SK-N-SH treated with all-trans-retinoic acid at 6 μM for 48 hours (cell line): ENCODE data around the gene SURF4.

Experiments
- ARNTL ChIP-seq: fragments of 450-650 bp; formaldehyde crosslinking; IDR thresholded peaks from 2 replicates; pipeline ENCODE4 v1.5.0; 2020; ENCODE audit warnings: low read depth, mild to moderate bottlenecking, moderate library complexity, borderline replicate concordance
- CSDC2 ChIP-seq: fragments of 250-450 bp; sonication (Bioruptor Pico); IDR thresholded peaks from 2 replicates; pipeline ENCODE4 v1.5.0; 2020; ENCODE audit warnings: mild to moderate bottlenecking, moderate library complexity
- OSR1 ChIP-seq: fragments of 250-450 bp; sonication (Bioruptor Pico); IDR thresholded peaks from 2 replicates; pipeline ENCODE4 v1.8.0; 2022; ENCODE audit warnings: moderate library complexity, mild to moderate bottlenecking, inconsistent platforms
- PATZ1 ChIP-seq: fragments of 250-450 bp; sonication (Bioruptor Pico); IDR thresholded peaks from 2 replicates; pipeline ENCODE4 v1.8.0; 2020; ENCODE audit warnings: mild to moderate bottlenecking, moderate library complexity, borderline replicate concordance
- PPARA ChIP-seq: fragments of 250-450 bp; sonication (Bioruptor Pico); IDR thresholded peaks from 2 replicates; pipeline ENCODE4 v1.5.0; 2020; ENCODE audit warnings: mild to moderate bottlenecking, borderline replicate concordance
- SNAI2 ChIP-seq: fragments of 250-450 bp; sonication (Bioruptor Pico); IDR thresholded peaks from 2 replicates; pipeline ENCODE4 v1.5.0; 2020; ENCODE audit warnings: mild to moderate bottlenecking, moderate library complexity
- TCF4 ChIP-seq: fragments of 250-450 bp; sonication (Bioruptor Pico); IDR thresholded peaks from 2 replicates; pipeline ENCODE4 v1.8.0; 2021; ENCODE audit warnings: mild to moderate bottlenecking, moderate library complexity, borderline replicate concordance
- TOX ChIP-seq: fragments of 250-450 bp; sonication (Bioruptor Pico); IDR thresholded peaks from 2 replicates; pipeline ENCODE4 v1.8.0; 2021; ENCODE audit warnings: mild to moderate bottlenecking, moderate library complexity, borderline replicate concordance
- ZFP3 ChIP-seq: fragments of 250-450 bp; sonication (Bioruptor Pico); IDR thresholded peaks from 2 replicates; pipeline ENCODE4 v1.5.0; 2020; ENCODE audit warnings: mild to moderate bottlenecking, moderate library complexity
- ZFP30 ChIP-seq: fragments of 450-650 bp; formaldehyde crosslinking; IDR thresholded peaks from 2 replicates; pipeline ENCODE4 v1.5.0; 2022; ENCODE audit warnings: mild to moderate bottlenecking, moderate library complexity
- ZNF565 ChIP-seq: fragments of 450-650 bp; formaldehyde crosslinking; conservative IDR thresholded peaks from 2 replicates; pipeline ENCODE4 v1.5.0; 2020; ENCODE audit warnings: low read depth, mild to moderate bottlenecking, moderate library complexity
- ZNF70 ChIP-seq: fragments of 450-650 bp; formaldehyde crosslinking; IDR thresholded peaks from 2 replicates; pipeline ENCODE4 v1.5.0; 2020; ENCODE audit warnings: mild to moderate bottlenecking, moderate library complexity
- TF ChIP-seq, protein P1 (sequence below): fragments of 250-450 bp; sonication (Bioruptor Pico); IDR thresholded peaks from 2 replicates; pipeline ENCODE4 v1.5.1; 2020; ENCODE audit warnings: low read depth, mild to moderate bottlenecking, moderate library complexity
- TF ChIP-seq, protein P2 (sequence below): fragments of 250-450 bp; sonication (Bioruptor Pico); IDR thresholded peaks from 2 replicates; pipeline ENCODE4 v1.5.0; 2020; ENCODE audit warnings: mild to moderate bottlenecking, moderate library complexity

- TF ChIP-seq ZFP30 (CRISPR knock-in tag) (no peak), ZFP3 (CRISPR knock-in tag) (no peak), PATZ1 (CRISPR knock-in tag) (no peak), TOX (no peak), ARNTL (CRISPR knock-in tag) (no peak), ZNF565 (no peak), SNAI2 (CRISPR knock-in tag) (no peak), TCF4 (CRISPR knock-in tag) (no peak), ZNF70 (CRISPR knock-in tag) (no peak), OSR1 (CRISPR knock-in tag) (no peak), PPARA (CRISPR knock-in tag) (no peak), CSDC2 (CRISPR knock-in tag) (no peak)
- TF ChIP-seq, protein P1, sequence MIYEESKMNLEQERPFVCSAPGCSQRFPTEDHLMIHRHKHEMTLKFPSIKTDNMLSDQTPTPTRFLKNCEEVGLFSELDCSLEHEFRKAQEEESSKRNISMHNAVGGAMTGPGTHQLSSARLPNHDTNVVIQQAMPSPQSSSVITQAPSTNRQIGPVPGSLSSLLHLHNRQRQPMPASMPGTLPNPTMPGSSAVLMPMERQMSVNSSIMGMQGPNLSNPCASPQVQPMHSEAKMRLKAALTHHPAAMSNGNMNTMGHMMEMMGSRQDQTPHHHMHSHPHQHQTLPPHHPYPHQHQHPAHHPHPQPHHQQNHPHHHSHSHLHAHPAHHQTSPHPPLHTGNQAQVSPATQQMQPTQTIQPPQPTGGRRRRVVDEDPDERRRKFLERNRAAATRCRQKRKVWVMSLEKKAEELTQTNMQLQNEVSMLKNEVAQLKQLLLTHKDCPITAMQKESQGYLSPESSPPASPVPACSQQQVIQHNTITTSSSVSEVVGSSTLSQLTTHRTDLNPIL (CRISPR knock-in tag): no peak
- TF ChIP-seq, protein P2, sequence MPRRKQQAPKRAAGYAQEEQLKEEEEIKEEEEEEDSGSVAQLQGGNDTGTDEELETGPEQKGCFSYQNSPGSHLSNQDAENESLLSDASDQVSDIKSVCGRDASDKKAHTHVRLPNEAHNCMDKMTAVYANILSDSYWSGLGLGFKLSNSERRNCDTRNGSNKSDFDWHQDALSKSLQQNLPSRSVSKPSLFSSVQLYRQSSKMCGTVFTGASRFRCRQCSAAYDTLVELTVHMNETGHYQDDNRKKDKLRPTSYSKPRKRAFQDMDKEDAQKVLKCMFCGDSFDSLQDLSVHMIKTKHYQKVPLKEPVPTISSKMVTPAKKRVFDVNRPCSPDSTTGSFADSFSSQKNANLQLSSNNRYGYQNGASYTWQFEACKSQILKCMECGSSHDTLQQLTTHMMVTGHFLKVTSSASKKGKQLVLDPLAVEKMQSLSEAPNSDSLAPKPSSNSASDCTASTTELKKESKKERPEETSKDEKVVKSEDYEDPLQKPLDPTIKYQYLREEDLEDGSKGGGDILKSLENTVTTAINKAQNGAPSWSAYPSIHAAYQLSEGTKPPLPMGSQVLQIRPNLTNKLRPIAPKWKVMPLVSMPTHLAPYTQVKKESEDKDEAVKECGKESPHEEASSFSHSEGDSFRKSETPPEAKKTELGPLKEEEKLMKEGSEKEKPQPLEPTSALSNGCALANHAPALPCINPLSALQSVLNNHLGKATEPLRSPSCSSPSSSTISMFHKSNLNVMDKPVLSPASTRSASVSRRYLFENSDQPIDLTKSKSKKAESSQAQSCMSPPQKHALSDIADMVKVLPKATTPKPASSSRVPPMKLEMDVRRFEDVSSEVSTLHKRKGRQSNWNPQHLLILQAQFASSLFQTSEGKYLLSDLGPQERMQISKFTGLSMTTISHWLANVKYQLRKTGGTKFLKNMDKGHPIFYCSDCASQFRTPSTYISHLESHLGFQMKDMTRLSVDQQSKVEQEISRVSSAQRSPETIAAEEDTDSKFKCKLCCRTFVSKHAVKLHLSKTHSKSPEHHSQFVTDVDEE (CRISPR knock-in tag): no peak
Observed at GRCh38 chr9:133353548-133353947, 22.3 kb downstream of the SURF4 start.
